NCI-H2227 (cell line): ENCODE results near the gene PLA2G4B.

Experiments used
- DNase-seq: peaks from one replicate; lab custom pipeline; 2025; ENCODE audit not compliant: unreplicated experiment; lab: John Stamatoyannopoulos, UW

PLA2G4B gene

GRCh38 chr15:41885841-41886240 lies 47.2 kb downstream of the PLA2G4B start:
- DNase-seq, result no peak

GRCh38 chr15:41886741-41887140 lies 48.1 kb downstream of the PLA2G4B start:
- DNase-seq, result no peak

- no peak for DNase-seq
Measured at GRCh38 chr15:41887161-41887560, 48.5 kb downstream of the PLA2G4B start.

- no peak for DNase-seq
Measured at GRCh38 chr15:41887893-41888292, 49.2 kb downstream of the PLA2G4B start.

DNA sequence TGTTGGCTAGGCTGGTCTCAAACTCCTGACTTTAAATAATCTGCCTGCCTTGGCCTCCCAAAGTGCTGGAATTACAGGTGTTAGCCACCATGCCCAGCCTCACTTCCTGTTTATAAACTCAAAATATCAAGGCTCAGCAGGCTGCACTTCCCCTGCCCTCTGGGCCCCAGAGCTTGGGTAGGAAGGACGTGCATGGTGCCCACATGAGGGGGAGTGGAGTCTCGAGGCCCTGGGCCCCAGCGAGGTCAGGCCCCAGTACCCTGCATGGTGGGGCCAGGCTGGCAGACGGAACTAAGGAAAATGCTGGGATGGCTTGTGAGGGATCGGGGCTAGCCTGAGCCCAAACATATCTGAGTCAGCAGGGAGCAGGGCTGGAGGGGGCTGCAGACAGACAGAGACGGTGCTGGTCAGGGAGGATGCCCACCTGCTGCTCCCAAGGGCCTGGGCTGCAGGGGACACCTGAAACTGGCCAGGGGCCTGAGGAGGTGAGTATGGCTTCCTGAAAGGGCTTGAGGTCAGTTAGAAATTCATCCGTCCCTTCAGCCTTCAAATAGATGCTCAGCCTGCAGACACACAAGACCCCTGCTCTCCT lies 50.1 kb downstream of the PLA2G4B start:
- no peak for DNase-seq

DNA sequence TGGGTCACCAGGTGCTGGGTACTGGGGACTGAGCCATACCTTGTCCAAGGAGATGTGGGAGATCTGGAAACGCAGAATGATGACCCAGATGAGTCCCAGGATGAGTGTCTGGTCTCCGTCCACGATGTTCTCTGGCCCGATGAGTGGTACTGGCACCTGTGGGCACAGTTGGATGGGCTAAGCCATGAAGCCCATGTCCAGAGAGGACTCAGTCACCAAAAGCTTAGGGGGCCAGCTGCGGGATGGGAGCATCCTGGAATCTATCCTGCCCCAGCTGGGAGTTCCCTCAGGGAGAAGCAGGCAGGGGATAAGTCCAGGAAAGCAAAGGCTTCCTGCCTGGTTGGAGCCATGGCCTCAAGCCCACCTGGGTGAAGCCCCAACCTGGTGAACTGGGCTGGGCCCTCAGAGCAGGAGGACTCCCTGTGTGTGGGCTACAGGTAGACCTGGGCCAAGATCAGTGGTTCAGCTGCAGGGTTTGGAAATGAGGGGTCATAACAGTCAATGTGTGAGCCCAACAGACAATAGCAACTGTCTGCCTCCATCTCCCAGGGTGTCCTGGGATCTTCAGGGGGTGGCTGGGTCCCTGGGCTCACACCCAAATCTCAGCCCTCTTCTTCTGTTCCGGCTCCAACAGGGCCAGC lies 51.5 kb downstream of the PLA2G4B start:
- no peak for DNase-seq

DNA sequence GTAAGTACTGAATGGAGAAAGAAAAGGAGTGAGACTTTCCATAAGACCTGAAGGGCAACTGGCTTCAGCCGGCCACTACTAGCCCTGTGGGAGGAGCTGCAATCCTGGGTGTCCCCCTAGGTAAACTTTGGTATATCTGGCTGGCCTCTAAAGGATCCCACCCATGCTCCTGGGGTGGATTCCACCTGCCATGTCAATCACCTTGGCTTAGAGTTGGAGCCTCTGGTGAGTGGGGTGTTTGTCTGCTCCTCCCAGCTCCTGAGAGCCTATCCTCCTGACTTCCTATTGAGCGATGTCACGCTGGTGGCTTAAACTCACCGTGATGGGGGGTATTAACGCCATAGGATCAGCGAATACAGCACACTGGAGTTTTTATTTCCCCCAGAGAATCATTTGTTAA lies 52.6 kb downstream of the PLA2G4B start:
- no peak for DNase-seq

GRCh38 chr15:41891946-41892345 lies 53.3 kb downstream of the PLA2G4B start:
- DNase-seq, result no peak

- DNase-seq, result no peak
Measured at GRCh38 chr15:41892621-41893421, 54.2 kb downstream of the PLA2G4B start.

- no peak for DNase-seq
Measured at GRCh38 chr15:41893422-41894250, 55.0 kb downstream of the PLA2G4B start, which contains the start of gene SPTBN5. SPTBN5 (minus strand) TSS chr15:41894053; CDS start chr15:41893497, 556 bp downstream.

- no peak for DNase-seq
Measured at GRCh38 chr15:41894251-41894790, 55.7 kb downstream of the PLA2G4B start.

GRCh38 chr15:41894791-41895463 lies 56.3 kb downstream of the PLA2G4B start:
- DNase-seq, result no peak

GRCh38 chr15:41895491-41895890 lies 56.8 kb downstream of the PLA2G4B start:
- DNase-seq, result no peak

DNA sequence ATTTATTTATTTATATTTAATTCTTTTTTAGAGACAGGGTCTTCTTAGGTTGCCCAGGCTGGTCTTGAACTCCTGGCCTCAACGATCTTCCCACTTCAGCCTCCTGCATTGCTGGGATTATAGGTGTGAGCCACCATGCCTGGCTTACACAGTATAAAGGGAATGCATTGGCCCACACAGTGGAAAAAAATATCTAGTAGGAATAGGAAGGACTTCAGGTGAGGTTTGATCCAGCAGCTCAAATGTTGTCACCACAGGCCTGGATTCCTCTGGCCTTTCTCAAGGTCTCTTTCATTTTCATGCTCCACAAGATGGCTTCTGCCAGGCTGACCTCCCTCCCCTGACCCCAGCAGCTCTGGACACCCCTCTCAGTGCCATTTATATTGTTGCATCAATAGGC lies 57.3 kb downstream of the PLA2G4B start:
- DNase-seq, result no peak

GRCh38 chr15:41896566-41896965 lies 57.9 kb downstream of the PLA2G4B start:
- no peak for DNase-seq

- no peak for DNase-seq
Measured at GRCh38 chr15:41897363-41897799, 58.7 kb downstream of the PLA2G4B start.
